ENCODE data around the gene DNM3.
A peak's percentile ranks its signal among the peaks of the same experiment; 100 is the strongest.
"Not testable (repeated sequence)": the region's sequence is repeated elsewhere in the genome, so short reads cannot be mapped to it uniquely, and the experiment has no call there.

The DNM3 gene

DNA sequence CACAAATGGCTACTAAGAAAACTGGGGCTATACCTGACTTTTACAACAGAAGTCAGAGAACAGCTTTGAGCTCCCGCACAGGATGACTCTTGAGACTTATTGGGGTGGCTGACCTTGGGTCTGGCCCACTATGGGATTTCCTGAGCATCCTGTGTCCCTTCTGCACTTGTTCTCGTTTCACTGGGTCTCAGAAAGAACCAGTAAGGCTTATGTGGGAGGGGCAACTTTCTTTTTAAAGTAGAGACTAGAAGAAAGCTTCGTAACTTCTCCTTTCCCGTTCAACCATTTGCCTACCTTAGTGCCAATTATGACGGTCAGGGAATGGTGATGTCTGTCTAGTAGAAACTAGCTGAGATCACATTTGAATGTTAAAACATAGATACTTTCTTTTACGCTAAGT lies 519.7 kb downstream of the DNM3 start:
- H3K4me3 ChIP-seq (ENCODE audit: low read length) = no peak overlapping the region
- TF ChIP-seq, protein P1, sequence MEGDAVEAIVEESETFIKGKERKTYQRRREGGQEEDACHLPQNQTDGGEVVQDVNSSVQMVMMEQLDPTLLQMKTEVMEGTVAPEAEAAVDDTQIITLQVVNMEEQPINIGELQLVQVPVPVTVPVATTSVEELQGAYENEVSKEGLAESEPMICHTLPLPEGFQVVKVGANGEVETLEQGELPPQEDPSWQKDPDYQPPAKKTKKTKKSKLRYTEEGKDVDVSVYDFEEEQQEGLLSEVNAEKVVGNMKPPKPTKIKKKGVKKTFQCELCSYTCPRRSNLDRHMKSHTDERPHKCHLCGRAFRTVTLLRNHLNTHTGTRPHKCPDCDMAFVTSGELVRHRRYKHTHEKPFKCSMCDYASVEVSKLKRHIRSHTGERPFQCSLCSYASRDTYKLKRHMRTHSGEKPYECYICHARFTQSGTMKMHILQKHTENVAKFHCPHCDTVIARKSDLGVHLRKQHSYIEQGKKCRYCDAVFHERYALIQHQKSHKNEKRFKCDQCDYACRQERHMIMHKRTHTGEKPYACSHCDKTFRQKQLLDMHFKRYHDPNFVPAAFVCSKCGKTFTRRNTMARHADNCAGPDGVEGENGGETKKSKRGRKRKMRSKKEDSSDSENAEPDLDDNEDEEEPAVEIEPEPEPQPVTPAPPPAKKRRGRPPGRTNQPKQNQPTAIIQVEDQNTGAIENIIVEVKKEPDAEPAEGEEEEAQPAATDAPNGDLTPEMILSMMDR (IDR thresholded peaks at IDR 0.05; ENCODE audit: insufficient read depth, low read depth, low read length, missing control alignments) = no peak
- DNase-seq (ENCODE audit: low read depth) = no peak

DNA sequence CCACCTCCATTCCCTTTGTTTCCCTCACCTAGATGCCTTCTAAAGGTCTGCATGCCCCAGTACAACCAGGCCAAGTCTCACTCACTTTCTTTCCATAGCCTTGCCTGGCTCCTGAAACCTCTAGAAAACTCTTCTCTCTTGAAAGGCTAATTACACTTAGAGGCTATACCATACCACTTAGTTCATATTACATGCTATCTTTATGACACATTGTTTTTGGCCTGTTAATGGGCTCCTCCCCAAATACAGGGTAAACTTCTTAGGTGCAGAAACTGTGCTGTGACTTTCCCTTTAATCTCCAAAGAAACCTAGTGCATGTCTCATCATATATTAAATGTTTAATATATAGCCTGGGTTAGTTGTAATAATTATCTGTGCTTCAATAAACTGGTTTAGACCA lies 522.6 kb downstream of the DNM3 start:
- TF ChIP-seq, protein P1 (IDR thresholded peaks at IDR 0.05; ENCODE audit: insufficient read depth, low read depth, low read length, missing control alignments) = no peak
- no peak overlapping the region for H3K4me3 ChIP-seq (ENCODE audit: low read length)
- DNase-seq (ENCODE audit: low read depth) = no peak

DNA sequence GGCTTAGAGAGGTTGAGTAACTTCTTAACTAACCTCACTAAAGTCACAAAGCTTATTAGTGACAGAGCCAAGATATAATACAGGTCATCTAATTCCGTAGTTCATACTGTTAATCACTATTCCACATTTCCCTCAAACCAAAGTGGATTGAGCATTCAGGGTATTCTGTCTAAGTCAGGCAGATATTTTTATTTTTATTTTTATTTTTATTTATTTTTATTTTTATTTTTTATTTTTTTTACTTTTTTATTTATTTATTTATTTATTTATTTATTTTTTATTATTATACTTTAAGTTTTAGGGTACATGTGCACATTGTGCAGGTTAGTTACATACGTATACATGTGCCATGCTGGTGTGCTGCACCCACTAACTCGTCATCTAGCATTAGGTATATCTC lies 530.3 kb downstream of the DNM3 start:
- not testable (repeated sequence) for H3K4me3 ChIP-seq (ENCODE audit: low read length); DNase-seq (ENCODE audit: low read depth)

DNA sequence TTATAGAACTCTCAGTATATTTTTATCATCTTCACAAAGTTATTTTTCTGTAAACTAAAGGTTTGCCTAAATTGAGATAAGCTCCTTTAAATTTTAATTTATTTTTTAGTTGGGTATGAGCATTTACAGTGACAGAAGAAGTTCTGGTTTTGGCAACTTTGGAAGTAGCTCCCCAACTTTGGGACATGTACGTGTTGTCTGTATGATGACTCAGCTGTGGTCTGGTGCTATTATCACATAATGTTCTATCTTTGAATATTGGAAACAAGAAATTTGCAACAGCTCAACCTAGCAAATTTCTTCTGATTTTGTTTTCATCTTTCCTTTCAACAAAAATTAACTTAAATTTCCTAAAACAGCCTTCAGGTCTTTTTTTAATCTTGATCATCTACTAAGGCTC lies 532.6 kb downstream of the DNM3 start:
- peak; percentile 40 for DNase-seq (ENCODE audit: low read depth)
- H3K4me3 ChIP-seq (ENCODE audit: low read length) = no peak overlapping the region
- TF ChIP-seq, protein P1 (IDR thresholded peaks at IDR 0.05; ENCODE audit: insufficient read depth, low read depth, low read length, missing control alignments) = no peak

DNA sequence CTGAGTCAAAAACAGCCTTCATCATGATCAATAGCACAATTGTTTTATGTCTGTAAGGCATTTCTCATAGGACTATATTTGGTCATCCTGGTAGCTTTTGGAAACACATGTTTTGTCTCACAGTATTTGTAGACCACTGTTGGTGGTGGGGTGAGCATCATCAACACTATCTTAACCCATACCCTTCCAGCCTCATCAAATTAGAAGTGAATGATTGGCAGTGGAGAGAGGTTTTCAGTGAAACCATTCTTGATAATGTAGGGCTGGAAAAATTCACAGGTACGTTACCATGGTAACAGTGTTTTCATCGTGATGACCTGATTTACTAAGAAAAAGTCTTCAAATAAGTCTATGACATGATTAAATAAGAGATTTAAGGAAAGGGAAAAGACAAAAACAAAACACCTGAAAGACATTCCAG lies 533.9 kb downstream of the DNM3 start:
- TF ChIP-seq, protein P1 (IDR thresholded peaks at IDR 0.05; ENCODE audit: insufficient read depth, low read depth, low read length, missing control alignments) = no peak
- H3K4me3 ChIP-seq (ENCODE audit: low read length) = no peak overlapping the region
- no peak for DNase-seq (ENCODE audit: low read depth)

DNA sequence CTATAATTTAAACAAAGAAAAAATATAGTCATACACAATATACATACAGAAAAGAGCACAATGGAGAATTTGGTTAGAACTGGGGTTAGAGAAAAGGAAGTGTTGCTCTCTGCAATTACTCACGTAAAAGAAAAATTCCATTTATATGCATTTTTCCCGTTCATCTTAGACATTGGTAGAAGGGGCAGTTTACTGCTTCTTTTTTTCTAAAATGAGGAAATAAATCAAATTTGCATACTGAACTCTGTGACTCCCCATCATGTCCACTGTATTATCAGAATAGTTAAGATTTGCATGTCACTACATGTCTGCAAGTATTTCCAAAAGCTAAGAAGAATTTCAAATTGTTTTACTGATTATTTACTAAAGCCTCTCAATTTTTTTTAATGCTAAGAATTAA lies 535.1 kb downstream of the DNM3 start:
- no peak overlapping the region for H3K4me3 ChIP-seq (ENCODE audit: low read length)
- TF ChIP-seq, protein P1 (IDR thresholded peaks at IDR 0.05; ENCODE audit: insufficient read depth, low read depth, low read length, missing control alignments) = no peak
- no peak for DNase-seq (ENCODE audit: low read depth)

DNA sequence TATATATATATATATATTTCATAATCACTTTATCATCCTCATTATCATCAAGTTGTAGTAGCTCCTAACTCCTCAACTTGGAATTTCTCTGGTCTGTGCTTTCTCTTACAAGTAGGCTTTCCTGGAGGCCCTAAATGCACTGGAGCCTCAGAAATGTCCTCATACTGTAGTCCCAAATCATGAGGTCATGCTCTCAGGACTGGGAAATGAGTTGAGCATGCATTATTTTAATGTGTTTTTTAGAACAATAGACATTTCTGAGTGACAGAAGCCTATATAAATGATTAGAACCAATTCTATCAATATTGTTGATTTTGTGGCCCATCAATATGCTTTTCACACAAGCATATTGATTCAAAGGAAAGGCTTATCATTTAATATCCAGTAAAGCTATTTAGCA lies 536.3 kb downstream of the DNM3 start:
- no peak for DNase-seq (ENCODE audit: low read depth)
- TF ChIP-seq, protein P1 (IDR thresholded peaks at IDR 0.05; ENCODE audit: insufficient read depth, low read depth, low read length, missing control alignments) = no peak
- no peak overlapping the region for H3K4me3 ChIP-seq (ENCODE audit: low read length)

Measured in epithelial cell of esophagus (primary cell).